ENCODE data around the gene ABCC4.
"Not testable (repeated sequence)": the region's sequence is repeated elsewhere in the genome, so short reads cannot be mapped to it uniquely, and the experiment has no call there.

The ABCC4 gene

GRCh38 chr13:95167003-95167402 is 134.2 kb downstream of the ABCC4 start:
- not testable (repeated sequence) for DNase-seq

DNA sequence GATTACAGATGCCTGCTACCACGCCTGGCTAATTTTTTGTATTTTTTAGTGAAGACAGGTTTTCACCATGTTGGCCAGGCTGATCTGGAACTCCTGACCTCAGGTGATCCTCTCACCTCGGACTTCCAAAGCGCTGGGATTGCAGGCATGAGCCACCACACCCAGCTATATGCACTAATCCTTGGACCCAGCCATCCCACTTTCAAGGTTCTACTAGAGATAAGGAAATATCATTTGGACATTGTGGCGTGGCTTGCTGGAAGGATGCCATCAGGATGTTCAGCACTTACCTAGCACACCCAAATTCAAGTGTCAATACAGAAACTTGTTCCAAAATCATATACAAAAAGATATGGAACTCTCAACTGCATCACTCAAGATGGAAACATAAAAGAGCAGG is 136.4 kb downstream of the ABCC4 start:
- no peak for DNase-seq

DNA sequence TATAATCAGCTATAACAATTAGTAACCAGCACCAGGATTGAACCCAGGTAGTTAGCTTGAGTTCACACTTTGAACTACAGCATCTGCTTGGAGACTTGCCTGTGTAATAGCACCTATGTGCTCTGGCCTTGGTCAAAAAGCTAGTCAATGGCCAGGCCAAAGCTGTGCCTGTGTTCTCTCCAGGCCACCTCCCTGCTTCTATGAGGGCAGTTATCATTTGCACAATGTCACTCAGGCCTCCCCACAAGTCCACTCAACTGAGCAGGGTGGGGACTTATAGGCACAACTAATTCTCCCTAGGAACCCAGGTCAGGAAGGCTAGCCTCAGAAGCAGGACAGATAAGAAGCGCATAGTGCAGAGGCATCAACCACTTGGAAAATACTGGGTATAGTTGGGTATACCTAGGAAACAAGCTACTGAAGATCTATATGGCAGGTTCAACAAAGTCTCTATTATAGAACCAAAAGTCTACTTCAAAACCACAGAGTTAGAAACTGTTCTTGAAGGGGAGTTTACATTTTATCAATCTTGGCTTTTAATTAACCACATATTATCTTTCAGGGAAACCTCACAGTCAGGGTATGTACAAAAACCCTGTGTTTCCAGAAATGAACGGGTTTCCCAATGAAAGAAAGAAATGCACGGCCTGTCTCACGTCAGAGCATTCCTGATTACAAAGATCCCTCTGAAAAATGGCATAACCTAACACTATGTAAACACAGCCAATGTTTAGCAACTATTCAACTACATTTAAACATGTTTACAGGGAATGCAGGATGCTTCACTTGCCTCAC is 140.9 kb downstream of the ABCC4 start:
- DNase-seq: no peak

DNA sequence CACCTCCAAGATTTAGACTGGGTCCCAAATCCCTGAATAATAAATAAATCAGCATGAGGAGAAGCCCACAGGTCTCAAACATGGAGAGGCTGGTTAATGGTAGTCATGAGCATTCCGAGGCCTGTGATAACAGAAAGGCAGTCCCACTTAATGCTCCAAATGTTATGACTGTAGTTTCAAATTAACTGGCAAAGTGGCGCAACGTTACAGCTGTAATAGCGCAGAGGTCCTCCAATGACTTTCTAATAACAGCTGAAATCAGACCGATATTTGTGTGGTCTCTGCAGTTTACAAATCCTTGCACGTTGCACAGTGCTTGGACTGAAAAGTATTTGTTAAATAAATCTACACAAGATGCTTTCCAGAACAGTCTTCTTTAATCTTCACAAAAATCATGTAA is 141.8 kb downstream of the ABCC4 start:
- DNase-seq: no peak

- peak in 1 of 56 donors; percentile 2 for DNase-seq
These were observed 145.0 kb downstream of the ABCC4 start for GRCh38 chr13:95156208-95156607.

DNA sequence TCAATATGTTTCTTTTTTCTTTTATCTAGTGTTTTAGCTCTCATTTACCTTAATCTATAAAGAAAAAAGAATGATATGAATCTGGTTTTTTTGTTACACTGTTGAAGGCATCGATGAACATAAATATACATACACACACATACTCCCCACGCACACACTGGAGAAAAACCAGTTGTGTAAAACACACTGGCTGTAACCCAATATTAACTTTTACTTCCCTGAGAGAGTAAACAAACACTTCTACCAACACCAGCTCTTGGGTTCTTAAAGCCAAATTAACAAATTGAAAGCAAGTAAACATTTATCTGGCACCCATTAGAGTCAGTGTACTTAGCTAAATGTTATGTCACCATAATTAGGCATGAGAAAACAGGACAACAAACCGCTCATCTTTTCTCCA is 145.7 kb downstream of the ABCC4 start:
- no peak for DNase-seq

- DNase-seq: no peak
These were observed 146.2 kb downstream of the ABCC4 start for GRCh38 chr13:95155093-95155492.

DNA sequence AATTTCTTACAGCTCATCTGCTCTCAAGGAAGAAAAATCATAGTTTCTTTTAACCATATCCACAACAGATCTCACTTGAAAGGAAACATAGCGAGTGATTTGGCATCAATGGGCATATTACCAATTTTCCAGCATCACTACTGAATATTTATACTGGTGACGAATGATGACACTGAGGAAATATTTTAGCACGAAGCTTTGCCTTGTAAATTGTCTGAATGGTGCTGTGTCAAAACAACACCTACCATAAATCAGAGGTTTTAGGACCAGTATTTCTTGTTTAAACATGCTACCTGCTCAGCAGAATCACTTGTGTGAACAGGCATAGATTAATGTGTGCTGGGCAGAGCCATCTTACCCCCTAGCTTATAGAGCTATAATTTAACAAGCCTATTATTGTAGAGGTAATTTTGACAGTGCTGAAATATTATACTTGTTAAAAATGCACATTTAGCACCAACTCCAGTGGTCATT is 146.8 kb downstream of the ABCC4 start:
- DNase-seq: no peak

GRCh38 chr13:95153647-95154412 is 147.4 kb downstream of the ABCC4 start:
- no peak for DNase-seq

GRCh38 chr13:95151942-95152587 is 149.2 kb downstream of the ABCC4 start:
- DNase-seq: no peak

GRCh38 chr13:95150555-95150954 is 150.7 kb downstream of the ABCC4 start:
- no peak for DNase-seq

GRCh38 chr13:95146486-95146885 is 154.8 kb downstream of the ABCC4 start:
- DNase-seq: no peak

GRCh38 chr13:95145587-95145986 is 155.7 kb downstream of the ABCC4 start:
- no peak for DNase-seq

DNA sequence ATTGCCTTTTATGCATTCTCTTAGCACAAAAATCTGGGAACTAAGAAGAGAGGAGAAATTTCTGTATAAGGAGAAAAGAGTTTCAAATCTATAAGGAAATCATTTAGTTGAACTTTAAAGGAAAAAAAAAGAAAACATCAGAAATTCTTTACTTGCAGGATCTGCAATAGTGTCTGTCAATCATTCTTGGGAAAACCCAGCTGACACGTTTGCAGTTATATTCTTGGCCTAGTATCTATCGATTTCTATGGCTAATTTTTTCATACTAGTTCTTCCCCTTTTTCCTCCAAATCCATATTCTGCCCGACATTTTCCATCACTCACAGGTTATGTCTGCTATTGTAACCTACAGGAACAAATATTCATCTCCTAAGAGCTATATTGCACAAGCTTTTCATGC is 160.7 kb downstream of the ABCC4 start:
- DNase-seq: no peak

GRCh38 chr13:95138876-95139585 is 162.2 kb downstream of the ABCC4 start:
- DNase-seq: no peak

- no peak for DNase-seq
These were observed 164.2 kb downstream of the ABCC4 start for GRCh38 chr13:95137096-95137495.

- DNase-seq: no peak
These were observed 164.6 kb downstream of the ABCC4 start for GRCh38 chr13:95136638-95137037.

DNA sequence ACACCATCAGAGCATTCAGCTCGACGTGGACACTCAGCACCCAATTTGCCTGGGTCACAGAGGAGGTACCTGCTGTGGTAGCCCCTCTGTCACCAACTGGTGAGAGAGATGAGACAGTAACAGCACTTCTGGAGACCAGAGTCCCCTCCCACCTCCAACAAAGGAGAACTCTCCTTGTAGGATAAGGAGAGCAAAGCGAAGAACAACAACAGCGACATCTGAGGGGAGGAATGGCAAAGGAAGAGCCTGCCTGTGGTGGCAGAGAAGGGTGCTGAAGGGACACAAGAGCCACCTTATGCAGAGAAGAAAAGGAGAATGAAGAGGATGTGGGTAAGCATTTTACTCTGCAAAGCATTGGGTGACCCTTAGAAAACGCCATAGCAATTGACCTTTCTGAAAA is 167.8 kb downstream of the ABCC4 start:
- no peak for DNase-seq

DNA sequence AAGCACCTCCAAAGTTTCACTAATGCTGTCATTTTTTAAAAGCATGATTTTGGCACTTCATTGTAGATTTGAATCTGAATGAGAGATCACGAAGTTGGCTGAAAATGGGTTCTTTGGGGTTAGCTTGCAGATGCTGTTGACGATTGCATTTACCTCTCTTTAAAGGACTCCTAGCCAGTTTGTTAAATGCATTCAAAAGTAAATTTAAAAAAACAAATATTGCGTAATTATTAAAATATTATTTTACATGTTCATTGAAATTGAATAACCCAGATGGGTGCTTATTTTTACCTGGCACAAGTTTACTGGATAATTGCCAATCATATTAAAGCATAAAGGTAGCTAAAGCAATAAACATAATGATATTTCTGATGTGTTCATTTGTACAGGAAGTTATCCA is 172.2 kb downstream of the ABCC4 start:
- DNase-seq: no peak

- DNase-seq: no peak
These were observed 173.1 kb downstream of the ABCC4 start for GRCh38 chr13:95128045-95128643.

GRCh38 chr13:95124959-95125358 is 176.3 kb downstream of the ABCC4 start:
- no peak for DNase-seq

Data from nucleus accumbens (tissue), 56 donors.